Hepatocyte (in vitro differentiated cells): ENCODE results near the gene ATP5MK. TPM values are rescaled to one million over a fixed set of nuclear protein-coding genes. Genes with fewer than 3 reads are reported as not detected.
"Not testable (repeated sequence)": the region's sequence is repeated elsewhere in the genome, so short reads cannot be mapped to it uniquely, and the experiment has no call there.

Source experiments
- DNase-seq: peaks from one replicate; pipeline ENCODE4 v3.0.0-alpha.2; 2016; ENCODE audit warnings: low spot score
- H2AFZ ChIP-seq: fragments of 200-600 bp; sonication (generic); 2 replicates; pipeline ENCODE4 v1.6.0; 2016; ENCODE audit warnings: antibody characterized with exemption, mild to moderate bottlenecking
- H3K27ac ChIP-seq: fragments of 200-600 bp; sonication (generic); 2 replicates; pipeline ENCODE4 v1.5.1; 2016; ENCODE audit warnings: mild to moderate bottlenecking
- H3K27me3 ChIP-seq: fragments of 200-600 bp; sonication (generic); 2 replicates; pipeline ENCODE4 v1.6.1; 2016
- H3K36me3 ChIP-seq: fragments of 200-600 bp; sonication (generic); replicated peaks from 2 replicates; pipeline ENCODE4 v1.5.1; 2016; ENCODE audit warnings: low read depth; ENCODE audit not compliant: insufficient read depth
- H3K4me1 ChIP-seq: fragments of 200-600 bp; sonication (generic); 2 replicates; pipeline ENCODE4 v1.5.1; 2016; ENCODE audit warnings: mild to moderate bottlenecking, moderate library complexity; ENCODE audit not compliant: insufficient read depth
- H3K4me2 ChIP-seq: fragments of 200-600 bp; sonication (generic); 2 replicates; pipeline ENCODE4 v1.6.0; 2016
- H3K4me3 ChIP-seq: fragments of 200-600 bp; sonication (generic); 2 replicates; pipeline ENCODE4 v1.5.1; 2016; ENCODE audit warnings: mild to moderate bottlenecking
- H3K79me2 ChIP-seq: fragments of 200-600 bp; sonication (generic); 2 replicates; pipeline ENCODE4 v1.6.0; 2017; ENCODE audit warnings: mild to moderate bottlenecking
- H3K9me2 ChIP-seq: fragments of 200-600 bp; sonication (generic); replicated peaks from 2 replicates; pipeline ENCODE4 v1.6.0; 2017; ENCODE audit warnings: mild to moderate bottlenecking; ENCODE audit not compliant: insufficient read depth
- H3K9me3 ChIP-seq: fragments of 200-600 bp; sonication (generic); 2 replicates; pipeline ENCODE4 v1.5.1; 2016; ENCODE audit warnings: low read depth, mild to moderate bottlenecking
- H4K20me1 ChIP-seq: fragments of 200-600 bp; sonication (generic); 2 replicates; pipeline ENCODE4 v1.6.0; 2016; ENCODE audit warnings: mild to moderate bottlenecking; ENCODE audit not compliant: insufficient read depth, poor library complexity, severe bottlenecking
- EZH2 ChIP-seq: fragments of 200-600 bp; sonication (generic); IDR thresholded peaks from 2 replicates; pipeline ENCODE4 v1.6.1; 2016; ENCODE audit warnings: antibody characterized with exemption, mild to moderate bottlenecking, borderline replicate concordance
- EZH2phosphoT487 ChIP-seq: fragments of 200-600 bp; sonication (generic); IDR thresholded peaks from one replicate; pipeline ENCODE4 v1.6.1; 2018; ENCODE audit warnings: antibody characterized with exemption, mild to moderate bottlenecking, low read depth, moderate library complexity; ENCODE audit not compliant: unreplicated experiment, severe bottlenecking
- WGBS: methylation state at CpG from one replicate; pipeline ENCODE4 v1.1.6; 2016; ENCODE audit warnings: low lambda C conversion rate; ENCODE audit errors: missing lambda C conversion rate; 5-methylcytosine and 5-hydroxymethylcytosine counted together
- polyA plus RNA-seq: library from polyadenylated mRNA; unstranded; fragments of >200 nt; fragmentation: Nextera tagmentation; extraction: Ambion mirVana; gene quantifications from 2 replicates; pipeline ENCODE4 v1.2.1, GENCODE V29; 2016
- total RNA-seq: library from RNA; depleted of rRNA; stranded (reverse); fragments of >200 nt; gene quantifications from 2 replicates; pipeline ENCODE4 v1.2.3, GENCODE V29; 2014
- TF ChIP-seq, protein P1 (sequence below): fragments of 200-600 bp; sonication (generic); IDR thresholded peaks from 2 replicates; pipeline ENCODE4 v1.5.1; 2016; ENCODE audit warnings: antibody characterized with exemption, mild to moderate bottlenecking; ENCODE audit not compliant: poor library complexity

Gene ATP5MK
- total and polyA plus RNA-seq, 2 experiments from 2014 or later: 408 to 647 TPM

DNA sequence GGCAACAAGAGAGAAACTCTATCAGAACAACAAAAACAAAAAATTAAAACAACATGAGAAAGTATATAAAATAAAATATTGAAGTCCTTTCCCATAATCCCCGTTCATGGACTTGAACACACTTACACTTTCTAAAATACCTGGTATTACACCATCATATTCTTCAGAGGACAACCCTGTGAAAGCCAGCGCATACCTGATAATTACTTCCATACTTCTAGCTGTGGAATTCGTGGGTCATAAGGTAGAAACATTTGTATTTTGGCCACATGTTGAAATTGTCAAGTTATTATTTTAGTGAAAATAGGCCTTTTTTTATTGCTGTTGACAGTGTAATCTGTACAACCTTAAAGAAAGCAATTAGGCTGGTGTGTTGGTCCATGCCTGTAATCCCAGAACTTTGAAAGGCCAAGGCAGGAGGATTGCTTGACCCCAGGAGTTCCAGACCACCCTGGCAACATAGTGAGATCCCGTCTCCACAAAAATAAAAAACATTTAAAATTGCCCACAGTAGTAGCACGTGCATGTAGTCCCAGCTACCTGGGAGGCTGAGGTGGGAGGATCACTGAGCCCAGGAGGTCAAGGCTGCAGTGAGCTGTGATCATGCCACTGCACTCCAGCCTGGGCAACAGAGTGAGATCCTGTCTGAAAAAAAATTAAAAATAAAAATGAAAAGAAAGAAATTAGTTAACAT is 40.2 kb downstream of the ATP5MK start:
- DNase-seq: no peak
- Histone ChIP-seq H2AFZ (no peak overlapping the region), H3K4me3 (no peak overlapping the region), H4K20me1 (no peaks in the 10 kb centered on the region), H3K9me3 (no peaks in the 10 kb centered on the region), H3K4me1 (no peaks in the 10 kb centered on the region), H3K27ac (no peak overlapping the region), H3K36me3 (no peaks in the 10 kb centered on the region), H3K4me2 (no peak overlapping the region), H3K9me2 (no peaks in the 10 kb centered on the region), H3K79me2 (no peaks in the 10 kb centered on the region), H3K27me3 (no peaks in the 10 kb centered on the region)
- 76% methylated on average over 5 of the region's 5 CpGs for WGBS
- no peak for TF ChIP-seq EZH2phosphoT487
- TF ChIP-seq, protein P1, sequence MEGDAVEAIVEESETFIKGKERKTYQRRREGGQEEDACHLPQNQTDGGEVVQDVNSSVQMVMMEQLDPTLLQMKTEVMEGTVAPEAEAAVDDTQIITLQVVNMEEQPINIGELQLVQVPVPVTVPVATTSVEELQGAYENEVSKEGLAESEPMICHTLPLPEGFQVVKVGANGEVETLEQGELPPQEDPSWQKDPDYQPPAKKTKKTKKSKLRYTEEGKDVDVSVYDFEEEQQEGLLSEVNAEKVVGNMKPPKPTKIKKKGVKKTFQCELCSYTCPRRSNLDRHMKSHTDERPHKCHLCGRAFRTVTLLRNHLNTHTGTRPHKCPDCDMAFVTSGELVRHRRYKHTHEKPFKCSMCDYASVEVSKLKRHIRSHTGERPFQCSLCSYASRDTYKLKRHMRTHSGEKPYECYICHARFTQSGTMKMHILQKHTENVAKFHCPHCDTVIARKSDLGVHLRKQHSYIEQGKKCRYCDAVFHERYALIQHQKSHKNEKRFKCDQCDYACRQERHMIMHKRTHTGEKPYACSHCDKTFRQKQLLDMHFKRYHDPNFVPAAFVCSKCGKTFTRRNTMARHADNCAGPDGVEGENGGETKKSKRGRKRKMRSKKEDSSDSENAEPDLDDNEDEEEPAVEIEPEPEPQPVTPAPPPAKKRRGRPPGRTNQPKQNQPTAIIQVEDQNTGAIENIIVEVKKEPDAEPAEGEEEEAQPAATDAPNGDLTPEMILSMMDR: no peak
- TF ChIP-seq EZH2: no peak

DNA sequence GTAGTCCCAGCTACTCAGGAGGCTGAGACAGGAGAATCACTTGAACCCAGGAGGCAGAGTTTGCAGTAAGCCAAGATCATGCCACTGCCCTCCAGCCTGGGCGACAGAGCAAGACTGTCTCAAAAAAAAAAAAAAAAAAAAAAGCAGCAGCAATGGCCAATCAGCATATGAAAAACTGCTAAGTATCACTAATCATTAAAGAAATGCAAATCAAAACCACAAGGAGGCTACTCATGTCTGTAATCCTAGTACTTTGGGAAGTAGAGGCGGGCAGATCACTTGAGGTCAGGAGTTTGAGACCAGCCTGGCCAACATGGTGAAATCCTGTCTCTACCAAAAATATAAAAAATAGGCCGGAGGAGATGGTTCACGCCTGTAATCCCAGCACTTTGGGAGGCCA is 41.7 kb downstream of the ATP5MK start:
- H3K4me1 ChIP-seq, H3K36me3 ChIP-seq, H3K4me2 ChIP-seq, H3K27me3 ChIP-seq, H3K79me2 ChIP-seq, H2AFZ ChIP-seq, H3K9me3 ChIP-seq, DNase-seq, H3K9me2 ChIP-seq, H4K20me1 ChIP-seq, H3K27ac ChIP-seq, H3K4me3 ChIP-seq: not testable (repeated sequence)
- WGBS: 95% methylated on average over 4 of the region's 4 CpGs

DNA sequence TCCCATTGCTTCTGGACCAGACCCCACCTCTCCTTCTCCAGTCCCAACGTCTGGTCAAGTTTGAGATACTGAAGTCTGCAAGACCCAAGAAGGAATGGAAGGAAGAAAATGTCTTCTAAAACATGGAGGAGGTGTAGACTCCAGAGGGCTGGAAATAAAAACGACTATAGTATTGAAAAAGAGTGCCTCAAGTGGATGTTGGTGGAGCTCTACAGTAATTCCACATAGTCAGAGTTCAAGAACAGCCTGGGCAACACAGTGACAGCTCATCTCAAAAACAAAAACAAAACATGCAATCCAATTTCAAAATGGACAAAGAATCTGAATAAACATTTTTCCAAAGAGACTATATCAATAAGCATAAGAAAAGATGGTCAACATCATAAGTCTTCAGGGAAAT is 43.0 kb downstream of the ATP5MK start:
- H3K27me3 ChIP-seq: no peaks in the 10 kb centered on the region
- no peak overlapping the region for H2AFZ ChIP-seq
- H4K20me1 ChIP-seq: no peaks in the 10 kb centered on the region
- no peak overlapping the region for H3K4me3 ChIP-seq
- H3K9me3 ChIP-seq: no peaks in the 10 kb centered on the region
- peaks cover 7% of the 10 kb centered on the region for H3K4me1 ChIP-seq
- WGBS: 62% methylated on average over 2 of the region's 2 CpGs
- no peak overlapping the region for H3K27ac ChIP-seq
- no peak overlapping the region for H3K4me2 ChIP-seq
- TF ChIP-seq, protein P1: no peak
- TF ChIP-seq EZH2 (no peak), EZH2phosphoT487 (no peak)
- no peaks in the 10 kb centered on the region for H3K36me3 ChIP-seq
- no peak for DNase-seq
- peaks cover 16% of the 10 kb centered on the region for H3K79me2 ChIP-seq
- no peaks in the 10 kb centered on the region for H3K9me2 ChIP-seq

DNA sequence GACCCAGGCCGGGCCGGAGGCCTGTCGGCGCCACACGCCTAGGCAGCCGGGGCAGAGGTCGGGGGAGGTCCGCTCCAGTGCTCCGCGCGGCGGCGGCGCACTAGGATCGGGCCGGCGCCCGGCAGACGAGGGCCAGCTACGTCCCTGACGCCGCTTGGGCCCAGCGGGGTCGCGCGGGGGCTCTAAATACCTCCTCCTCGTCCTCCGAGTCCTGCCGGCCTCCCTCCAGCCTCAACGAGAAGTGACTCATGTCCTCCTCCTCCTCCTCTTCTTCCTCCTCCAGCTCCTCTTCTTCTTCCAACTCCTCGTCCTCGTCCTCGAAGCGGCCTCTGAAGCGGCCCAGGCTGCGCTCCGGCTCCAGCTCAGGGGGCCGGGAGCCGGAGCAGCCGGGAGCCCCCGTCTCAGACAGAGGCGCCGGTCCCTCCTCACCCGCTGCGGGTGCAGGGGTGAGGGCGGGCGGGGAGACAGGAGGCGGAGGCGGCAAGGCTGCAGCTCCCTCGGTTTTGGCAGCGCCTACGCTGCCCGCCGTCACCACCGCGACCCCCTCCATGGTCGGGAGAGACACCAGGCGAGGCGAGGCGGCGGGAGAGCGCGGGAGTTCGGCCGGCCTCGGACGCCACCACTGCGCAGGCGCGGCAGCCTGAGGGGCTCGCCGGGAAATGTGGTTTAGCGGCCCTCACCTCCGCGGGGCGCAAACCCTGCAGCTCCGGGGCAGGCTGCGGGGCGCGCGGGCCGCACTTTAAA is 45.6 kb downstream of the ATP5MK start, which contains the start of gene PCGF6:
Gene PCGF6 (minus strand): TSS at position 624 of the 744 bp plus-strand sequence. CDS start 74 bp downstream, at position 550.
- under 1% methylated on average over 65 of the region's 82 CpGs for WGBS
- peak within 1 kb of the TSS; percentile 99 for H2AFZ ChIP-seq
- H3K36me3 ChIP-seq: no peaks in the 10 kb centered on the region
- H3K9me3 ChIP-seq: no peaks in the 10 kb centered on the region
- H3K79me2 ChIP-seq: peaks cover 16% of the 10 kb centered on the region
- TF ChIP-seq EZH2 (no peak), EZH2phosphoT487 (no peak)
- TF ChIP-seq, protein P1: no peak
- H3K27me3 ChIP-seq: no peaks in the 10 kb centered on the region
- H3K4me1 ChIP-seq: peaks cover 7% of the 10 kb centered on the region
- peak within 1 kb of the TSS; percentile 92 for H3K27ac ChIP-seq
- peak within 1 kb of the TSS; percentile 90 for H3K4me2 ChIP-seq
- peak within 1 kb of the TSS; percentile 61 for H3K4me3 ChIP-seq
- no peaks in the 10 kb centered on the region for H3K9me2 ChIP-seq
- peak; percentile 93 for DNase-seq
- no peaks in the 10 kb centered on the region for H4K20me1 ChIP-seq
